Liver (tissue), 9 donors: ENCODE data around the gene CYB561. TPM values are rescaled to one million over a fixed set of nuclear protein-coding genes. Genes with fewer than 3 reads are reported as not detected.
A peak's percentile ranks its signal among the peaks of the same experiment; 100 is the strongest.

Experiments used
- DNase-seq: peaks from one replicate; pipeline ENCODE4 v3.0.0-alpha.2; 2017; ENCODE audit warnings: low spot score
- H3K27ac ChIP-seq, 2 donors: one replicate each; pipeline ENCODE4 v1.7.0; 2013; ENCODE audit warnings: inconsistent platforms in 2 of 2, low read length in 2 of 2, control low read depth in 1 of 2, low read depth in 1 of 2, mild to moderate bottlenecking in 1 of 2
- H3K27me3 ChIP-seq, 4 donors: one replicate each; pipeline versions ENCODE4 v1.6.1 to v1.7.0; 2013; ENCODE audit warnings: low read length in 3 of 4, inconsistent platforms in 1 of 4, mild to moderate bottlenecking in 1 of 4, moderate library complexity in 1 of 4; ENCODE audit not compliant: control insufficient read depth in 4 of 4, insufficient read depth in 4 of 4
- H3K36me3 ChIP-seq, 4 donors: one replicate each; pipeline versions ENCODE4 v1.6.1 to v1.7.0; 2013; ENCODE audit warnings: low read length in 3 of 4, mild to moderate bottlenecking in 3 of 4, low read depth in 1 of 4, moderate library complexity in 1 of 4; ENCODE audit not compliant: control insufficient read depth in 4 of 4, insufficient read depth in 3 of 4
- H3K4me1 ChIP-seq, 4 donors: one replicate each; pipeline versions ENCODE4 v1.6.1 to v1.7.0; 2013; ENCODE audit warnings: low read length in 3 of 4, mild to moderate bottlenecking in 3 of 4, moderate library complexity in 1 of 4; ENCODE audit not compliant: control insufficient read depth in 4 of 4, insufficient read depth in 4 of 4
- H3K4me3 ChIP-seq, 3 donors: one replicate each; pipeline versions ENCODE4 v1.6.1 to v1.7.0; 2013; ENCODE audit warnings: low read length in 3 of 3, control low read depth in 1 of 3, low read depth in 1 of 3, mild to moderate bottlenecking in 1 of 3
- H3K9ac ChIP-seq, 2 donors: one replicate each; pipeline ENCODE4 v1.7.0; 2013; ENCODE audit warnings: low read length in 2 of 2, mild to moderate bottlenecking in 2 of 2, moderate library complexity in 2 of 2, control low read depth in 1 of 2, low read depth in 1 of 2
- H3K9me3 ChIP-seq, 4 donors: one replicate each; pipeline versions ENCODE4 v1.6.1 to v1.7.0; 2013; ENCODE audit warnings: low read length in 3 of 4; ENCODE audit not compliant: control insufficient read depth in 4 of 4
- CTCF ChIP-seq: fragments of 150-350 bp; IDR thresholded peaks from 2 replicates; pipeline ENCODE4 v1.5.1; 2017; ENCODE audit warnings: improper control_type of control experiment, low read depth, low read length; ENCODE audit not compliant: missing input control
- EGR1 ChIP-seq, 2 donors: IDR thresholded peaks; 2 replicates each; pipeline ENCODE4 v1.6.1; 2016 to 2018; ENCODE audit warnings: antibody characterized with exemption in 2 of 2, low read depth in 2 of 2
- GABPA ChIP-seq, 2 donors: IDR thresholded peaks in 1 of 2; conservative IDR thresholded peaks in 1 of 2; 2 replicates each; pipeline ENCODE4 v1.6.1; 2016; ENCODE audit warnings: antibody characterized with exemption in 2 of 2, mild to moderate bottlenecking in 1 of 2, moderate library complexity in 1 of 2
- HNF4A ChIP-seq, 2 donors: conservative IDR thresholded peaks; 2 replicates each; pipeline ENCODE4 v1.6.1; 2016; ENCODE audit warnings: antibody characterized with exemption in 2 of 2, mild to moderate bottlenecking in 2 of 2
- HNF4G ChIP-seq: IDR thresholded peaks from 2 replicates; pipeline ENCODE4 v1.6.1; 2016; ENCODE audit warnings: antibody characterized with exemption
- MAX ChIP-seq: IDR thresholded peaks from 2 replicates; pipeline ENCODE4 v1.6.1; 2016; ENCODE audit warnings: antibody characterized with exemption
- NR2F2 ChIP-seq: IDR thresholded peaks from 2 replicates; pipeline ENCODE4 v1.6.1; 2016; ENCODE audit warnings: antibody characterized with exemption
- RAD21 ChIP-seq, 2 donors: IDR thresholded peaks; 2 replicates each; pipeline ENCODE4 v1.6.1; 2016; ENCODE audit warnings: antibody characterized with exemption in 2 of 2, mild to moderate bottlenecking in 2 of 2
- RXRA ChIP-seq, 2 donors: IDR thresholded peaks; 2 replicates each; pipeline ENCODE4 v1.6.1; 2017 to 2018; ENCODE audit warnings: antibody characterized with exemption in 2 of 2, mild to moderate bottlenecking in 1 of 2
- ZBTB33 ChIP-seq: IDR thresholded peaks from 2 replicates; pipeline ENCODE4 v1.6.1; 2016; ENCODE audit warnings: antibody characterized with exemption
- WGBS: extraction: QIAGEN DNeasy Blood & Tissue Kit; methylation state at CpG from one replicate; pipeline ENCODE4 v1.1.7; 2013; 5-methylcytosine and 5-hydroxymethylcytosine counted together
- polyA plus RNA-seq, 2 donors: library from polyadenylated mRNA; stranded (reverse) in 1 of 2; unstranded in 1 of 2; fragments of 200-250 nt in 1 of 2; fragments of >200 nt in 1 of 2; fragmentation: Nextera tagmentation in 1 of 2; extraction: Ambion mirVana in 1 of 2; gene quantifications; one replicate each; pipeline versions ENCODE4 v1.2.1 to v1.2.3, GENCODE V29; 2013 to 2015
- total RNA-seq, 2 donors: library from RNA; depleted of rRNA; stranded (reverse); fragments of >200 nt; gene quantifications; one replicate each; pipeline ENCODE4 v1.2.3, GENCODE V29; 2014
- donor health status: healthy.
- donor health status: healthy.
- donor health status: healthy.
- donor health status: healthy.
- donor health status: healthy.

Gene CYB561
- total and polyA plus RNA-seq, 4 donors, result 0.93 to 18.5 (median 12.9) TPM

- TF ChIP-seq MAX (no peak), RXRA (IDR thresholded peaks at IDR 0.05) (no peak), GABPA (IDR thresholded peaks at IDR 0.05 in 1 of 2, conservative IDR thresholded peaks at IDR 0.05 in 1 of 2) (no peak), EGR1 (IDR thresholded peaks at IDR 0.05; ENCODE audit: low read depth in 2 of 2) (no peak)
Measured at GRCh38 chr17:63429766-63430165, 16.3 kb downstream of the CYB561 start (continued).

GRCh38 chr17:63426917-63427308 is 19.2 kb downstream of the CYB561 start:
- no peaks in the 10 kb centered on the region for H3K27me3 ChIP-seq
- 78% methylated on average over 2 of the region's 2 CpGs for WGBS
- no peak overlapping the region for H3K9ac ChIP-seq
- H3K4me1 ChIP-seq, result peaks cover 0 to 7% (median 5%) of the 10 kb centered on the region in 4 donors
- H3K27ac ChIP-seq, result no peak overlapping the region
- no peaks in the 10 kb centered on the region for H3K36me3 ChIP-seq
- H3K4me3 ChIP-seq, result no peak overlapping the region
- H3K9me3 ChIP-seq, result no peaks in the 10 kb centered on the region
- TF ChIP-seq HNF4G (no peak), CTCF (no peak), NR2F2 (no peak), ZBTB33 (no peak)
- DNase-seq, result no peak

- no peak for DNase-seq
- Histone ChIP-seq H3K4me1 (peaks cover 0 to 4% (median under 1%) of the 10 kb centered on the region in 4 donors), H3K36me3 (no peaks in the 10 kb centered on the region), H3K27ac (no peak overlapping the region), H3K4me3 (no peak overlapping the region), H3K9me3 (no peaks in the 10 kb centered on the region), H3K27me3 (no peaks in the 10 kb centered on the region), H3K9ac (no peak overlapping the region)
- WGBS, result 84% methylated on average over 22 of the region's 22 CpGs
- TF ChIP-seq NR2F2, result no peak
Measured at GRCh38 chr17:63426041-63426916, 19.8 kb downstream of the CYB561 start.

GRCh38 chr17:63425483-63425882 is 20.6 kb downstream of the CYB561 start:
- no peaks in the 10 kb centered on the region for H3K36me3 ChIP-seq
- no peaks in the 10 kb centered on the region for H3K9me3 ChIP-seq
- WGBS, result under 1% methylated on average over 7 of the region's 7 CpGs
- peak; percentile 95 for TF ChIP-seq CTCF
- TF ChIP-seq HNF4A (conservative IDR thresholded peaks at IDR 0.05), result no peak
- peak; percentile 99 for TF ChIP-seq RAD21 (IDR thresholded peaks at IDR 0.05)
- peaks cover 0 to 4% (median 0%) of the 10 kb centered on the region in 4 donors for H3K4me1 ChIP-seq
- H3K27ac ChIP-seq, result no peak overlapping the region
- H3K27me3 ChIP-seq, result no peaks in the 10 kb centered on the region
- no peak overlapping the region for H3K9ac ChIP-seq
- no peak overlapping the region for H3K4me3 ChIP-seq
- DNase-seq, result peak; percentile 77
